Liver (tissue), 9 donors: Measurements from ENCODE around the gene ITPKC. TPM values are rescaled to one million over a fixed set of nuclear protein-coding genes. Genes with fewer than 3 reads are reported as not detected.

Experiments used
- DNase-seq: peaks from one replicate; pipeline ENCODE4 v3.0.0-alpha.2; 2017; ENCODE audit warnings: low spot score
- H3K27ac ChIP-seq, 2 donors: one replicate each; pipeline ENCODE4 v1.7.0; 2013; ENCODE audit warnings: inconsistent platforms in 2 of 2, low read length in 2 of 2, control low read depth in 1 of 2, low read depth in 1 of 2, mild to moderate bottlenecking in 1 of 2
- H3K27me3 ChIP-seq, 4 donors: one replicate each; pipeline versions ENCODE4 v1.6.1 to v1.7.0; 2013; ENCODE audit warnings: low read length in 3 of 4, inconsistent platforms in 1 of 4, mild to moderate bottlenecking in 1 of 4, moderate library complexity in 1 of 4; ENCODE audit not compliant: control insufficient read depth in 4 of 4, insufficient read depth in 4 of 4
- H3K36me3 ChIP-seq, 4 donors: one replicate each; pipeline versions ENCODE4 v1.6.1 to v1.7.0; 2013; ENCODE audit warnings: low read length in 3 of 4, mild to moderate bottlenecking in 3 of 4, low read depth in 1 of 4, moderate library complexity in 1 of 4; ENCODE audit not compliant: control insufficient read depth in 4 of 4, insufficient read depth in 3 of 4
- H3K4me1 ChIP-seq, 4 donors: one replicate each; pipeline versions ENCODE4 v1.6.1 to v1.7.0; 2013; ENCODE audit warnings: low read length in 3 of 4, mild to moderate bottlenecking in 3 of 4, moderate library complexity in 1 of 4; ENCODE audit not compliant: control insufficient read depth in 4 of 4, insufficient read depth in 4 of 4
- H3K4me3 ChIP-seq, 3 donors: one replicate each; pipeline versions ENCODE4 v1.6.1 to v1.7.0; 2013; ENCODE audit warnings: low read length in 3 of 3, control low read depth in 1 of 3, low read depth in 1 of 3, mild to moderate bottlenecking in 1 of 3
- H3K9ac ChIP-seq, 2 donors: one replicate each; pipeline ENCODE4 v1.7.0; 2013; ENCODE audit warnings: low read length in 2 of 2, mild to moderate bottlenecking in 2 of 2, moderate library complexity in 2 of 2, control low read depth in 1 of 2, low read depth in 1 of 2
- H3K9me3 ChIP-seq, 4 donors: one replicate each; pipeline versions ENCODE4 v1.6.1 to v1.7.0; 2013; ENCODE audit warnings: low read length in 3 of 4; ENCODE audit not compliant: control insufficient read depth in 4 of 4
- CTCF ChIP-seq: fragments of 150-350 bp; IDR thresholded peaks from 2 replicates; pipeline ENCODE4 v1.5.1; 2017; ENCODE audit warnings: improper control_type of control experiment, low read depth, low read length; ENCODE audit not compliant: missing input control
- EGR1 ChIP-seq, 2 donors: IDR thresholded peaks; 2 replicates each; pipeline ENCODE4 v1.6.1; 2016 to 2018; ENCODE audit warnings: antibody characterized with exemption in 2 of 2, low read depth in 2 of 2
- FOXA1 ChIP-seq: IDR thresholded peaks from 2 replicates; pipeline ENCODE4 v1.6.1; 2016; ENCODE audit warnings: antibody characterized with exemption
- FOXA2 ChIP-seq: IDR thresholded peaks from 2 replicates; pipeline ENCODE4 v1.6.1; 2016; ENCODE audit warnings: antibody characterized with exemption
- GABPA ChIP-seq, 2 donors: IDR thresholded peaks in 1 of 2; conservative IDR thresholded peaks in 1 of 2; 2 replicates each; pipeline ENCODE4 v1.6.1; 2016; ENCODE audit warnings: antibody characterized with exemption in 2 of 2, mild to moderate bottlenecking in 1 of 2, moderate library complexity in 1 of 2
- HNF4A ChIP-seq, 2 donors: conservative IDR thresholded peaks; 2 replicates each; pipeline ENCODE4 v1.6.1; 2016; ENCODE audit warnings: antibody characterized with exemption in 2 of 2, mild to moderate bottlenecking in 2 of 2
- HNF4G ChIP-seq: IDR thresholded peaks from 2 replicates; pipeline ENCODE4 v1.6.1; 2016; ENCODE audit warnings: antibody characterized with exemption
- JUND ChIP-seq, 2 donors: IDR thresholded peaks; 2 replicates each; pipeline ENCODE4 v1.6.1; 2016; ENCODE audit warnings: antibody characterized with exemption in 2 of 2
- NR2F2 ChIP-seq: IDR thresholded peaks from 2 replicates; pipeline ENCODE4 v1.6.1; 2016; ENCODE audit warnings: antibody characterized with exemption
- RAD21 ChIP-seq, 2 donors: IDR thresholded peaks; 2 replicates each; pipeline ENCODE4 v1.6.1; 2016; ENCODE audit warnings: antibody characterized with exemption in 2 of 2, mild to moderate bottlenecking in 2 of 2
- REST ChIP-seq: IDR thresholded peaks from 2 replicates; pipeline ENCODE4 v1.6.1; 2016; ENCODE audit warnings: antibody characterized with exemption, mild to moderate bottlenecking
- RXRA ChIP-seq, 2 donors: IDR thresholded peaks; 2 replicates each; pipeline ENCODE4 v1.6.1; 2017 to 2018; ENCODE audit warnings: antibody characterized with exemption in 2 of 2, mild to moderate bottlenecking in 1 of 2
- SP1 ChIP-seq: IDR thresholded peaks from 2 replicates; pipeline ENCODE4 v1.6.1; 2018; ENCODE audit warnings: antibody characterized with exemption, mild to moderate bottlenecking
- TAF1 ChIP-seq: conservative IDR thresholded peaks from 2 replicates; pipeline ENCODE4 v1.6.1; 2016; ENCODE audit warnings: antibody characterized with exemption, mild to moderate bottlenecking
- YY1 ChIP-seq: IDR thresholded peaks from 2 replicates; pipeline ENCODE4 v1.6.1; 2016; ENCODE audit warnings: antibody characterized with exemption, mild to moderate bottlenecking
- ZBTB33 ChIP-seq: IDR thresholded peaks from 2 replicates; pipeline ENCODE4 v1.6.1; 2016; ENCODE audit warnings: antibody characterized with exemption
- WGBS: extraction: QIAGEN DNeasy Blood & Tissue Kit; methylation state at CpG from one replicate; pipeline ENCODE4 v1.1.7; 2013; 5-methylcytosine and 5-hydroxymethylcytosine counted together
- polyA plus RNA-seq, 2 donors: library from polyadenylated mRNA; stranded (reverse) in 1 of 2; unstranded in 1 of 2; fragments of 200-250 nt in 1 of 2; fragments of >200 nt in 1 of 2; fragmentation: Nextera tagmentation in 1 of 2; extraction: Ambion mirVana in 1 of 2; gene quantifications; one replicate each; pipeline versions ENCODE4 v1.2.1 to v1.2.3, GENCODE V29; 2013 to 2015
- total RNA-seq, 2 donors: library from RNA; depleted of rRNA; stranded (reverse); fragments of >200 nt; gene quantifications; one replicate each; pipeline ENCODE4 v1.2.3, GENCODE V29; 2014
- TF ChIP-seq, protein P1 (sequence below): IDR thresholded peaks from 2 replicates; pipeline ENCODE4 v1.6.1; 2016; ENCODE audit warnings: antibody characterized with exemption
- TF ChIP-seq, protein P2 (sequence below): IDR thresholded peaks from 2 replicates; pipeline ENCODE4 v1.6.1; 2016; ENCODE audit warnings: antibody characterized with exemption
- donor health status: healthy.
- donor health status: healthy.
- donor health status: healthy.
- donor health status: healthy.
- donor health status: healthy.

Gene ITPKC
- total and polyA plus RNA-seq, 4 donors: 4.2 to 12.5 (median 7.7) TPM

- WGBS: 7% methylated on average over 31 of the region's 31 CpGs
- Histone ChIP-seq H3K36me3 (peaks cover 0 to 11% (median 8%) of the 10 kb centered on the region in 4 donors), H3K4me3 (peak overlapping the region; percentile 53 to 91 (median 76)), H3K9me3 (no peaks in the 10 kb centered on the region), H3K27ac (peak overlapping the region; percentile 95 to 97), H3K9ac (peak overlapping the region; percentile 33 to 62), H3K4me1 (peaks cover 7 to 45% (median 34%) of the 10 kb centered on the region in 4 donors), H3K27me3 (no peaks in the 10 kb centered on the region)
- peak; percentile 95 for DNase-seq
- TF ChIP-seq GABPA (IDR thresholded peaks at IDR 0.05 in 1 of 2, conservative IDR thresholded peaks at IDR 0.05 in 1 of 2) (peak; percentile 53 to 85), FOXA1 (no peak)
Measured at GRCh38 chr19:40714441-40715299, 2.2 kb upstream of the ITPKC start.

GRCh38 chr19:40716031-40716481, 856 bp upstream of the ITPKC start:
- no peak for TF ChIP-seq EGR1 (IDR thresholded peaks at IDR 0.05; ENCODE audit: low read depth in 2 of 2)
- H3K9me3 ChIP-seq: no peaks in the 10 kb centered on the region
- H3K4me1 ChIP-seq: peaks cover 9 to 55% (median 39%) of the 10 kb centered on the region in 4 donors
- peak overlapping the region; percentile 18 to 93 for H3K9ac ChIP-seq
- no peaks in the 10 kb centered on the region for H3K27me3 ChIP-seq
- no peak for DNase-seq
- H3K36me3 ChIP-seq: peaks cover 0 to 5% (median 4%) of the 10 kb centered on the region in 4 donors
- peak overlapping the region; percentile 95 to 97 for H3K27ac ChIP-seq
- peak overlapping the region; percentile 61 to 91 (median 66) for H3K4me3 ChIP-seq
- 16% methylated on average over 8 of the region's 8 CpGs for WGBS

- Histone ChIP-seq H3K36me3 (peaks cover 0 to 5% (median 0%) of the 10 kb centered on the region in 4 donors), H3K9me3 (no peaks in the 10 kb centered on the region), H3K4me1 (peaks cover 9 to 56% (median 39%) of the 10 kb centered on the region in 4 donors), H3K9ac (peak overlapping the region; percentile 40 to 86), H3K27me3 (no peaks in the 10 kb centered on the region), H3K27ac (peak overlapping the region; percentile 95 to 97), H3K4me3 (peak overlapping the region; percentile 61 to 91 (median 78))
- peak; percentile 59 for DNase-seq
- TF ChIP-seq GABPA (IDR thresholded peaks at IDR 0.05 in 1 of 2, conservative IDR thresholded peaks at IDR 0.05 in 1 of 2) (no peak), CTCF (no peak), TAF1 (no peak), HNF4G (no peak), REST (no peak), HNF4A (conservative IDR thresholded peaks at IDR 0.05) (peak; percentile 62 to 81), EGR1 (IDR thresholded peaks at IDR 0.05; ENCODE audit: low read depth in 2 of 2) (no peak), FOXA2 (no peak), RAD21 (IDR thresholded peaks at IDR 0.05) (no peak), ZBTB33 (no peak), YY1 (no peak), RXRA (IDR thresholded peaks at IDR 0.05) (peak; percentile 39 to 62), NR2F2 (peak; percentile 92), JUND (IDR thresholded peaks at IDR 0.05) (no peak), SP1 (no peak), FOXA1 (no peak)
- TF ChIP-seq, protein P1, sequence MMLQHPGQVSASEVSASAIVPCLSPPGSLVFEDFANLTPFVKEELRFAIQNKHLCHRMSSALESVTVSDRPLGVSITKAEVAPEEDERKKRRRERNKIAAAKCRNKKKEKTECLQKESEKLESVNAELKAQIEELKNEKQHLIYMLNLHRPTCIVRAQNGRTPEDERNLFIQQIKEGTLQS: no peak
- TF ChIP-seq, protein P2, sequence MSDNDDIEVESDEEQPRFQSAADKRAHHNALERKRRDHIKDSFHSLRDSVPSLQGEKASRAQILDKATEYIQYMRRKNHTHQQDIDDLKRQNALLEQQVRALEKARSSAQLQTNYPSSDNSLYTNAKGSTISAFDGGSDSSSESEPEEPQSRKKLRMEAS: peak; percentile 14
- WGBS: under 1% methylated on average over 20 of the region's 20 CpGs
Measured at GRCh38 chr19:40717325-40717879, 490 bp downstream of the ITPKC start.
